Measurements from ENCODE around the gene ADAMTS18.
"Not testable (repeated sequence)": the region's sequence is repeated elsewhere in the genome, so short reads cannot be mapped to it uniquely, and the experiment has no call there.

The ADAMTS18 gene

GRCh38 chr16:77250400-77250799 is 184.4 kb downstream of the ADAMTS18 start:
- DNase-seq (ENCODE audit: low spot score in 2 of 2), result no peak
- Histone ChIP-seq H3K27me3 (ENCODE audit: low read depth) (no peaks in the 10 kb centered on the region), H3K4me1 (no peaks in the 10 kb centered on the region)

GRCh38 chr16:77246150-77246549 is 188.7 kb downstream of the ADAMTS18 start:
- H3K36me3 ChIP-seq (replicated peaks), result no peaks in the 10 kb centered on the region
- in situ Hi-C loops (cut with MboI; ENCODE audit: low sequenced_read_pairs), result no loop called here
- DNase-seq (ENCODE audit: low spot score in 2 of 2), result no peak
- no peaks in the 10 kb centered on the region for H3K27me3 ChIP-seq (ENCODE audit: low read depth)
- H3K4me3 ChIP-seq, result no peak overlapping the region
- H3K4me1 ChIP-seq, result no peaks in the 10 kb centered on the region
- H3K9me3 ChIP-seq, result no peaks in the 10 kb centered on the region

More at GRCh38 chr16:77250400-77250799, 184.4 kb downstream of the ADAMTS18 start:
- no peaks in the 10 kb centered on the region for H3K9me3 ChIP-seq
- no peak overlapping the region for H3K4me3 ChIP-seq
- no peaks in the 10 kb centered on the region for H3K36me3 ChIP-seq (replicated peaks)
- in situ Hi-C loops (cut with MboI; ENCODE audit: low sequenced_read_pairs), result no loop called here

- H3K4me3 ChIP-seq; H3K9me3 ChIP-seq; in situ Hi-C loops (cut with MboI; ENCODE audit: low sequenced_read_pairs); DNase-seq (ENCODE audit: low spot score in 2 of 2); H3K4me1 ChIP-seq; H3K27me3 ChIP-seq (ENCODE audit: low read depth); H3K36me3 ChIP-seq (replicated peaks): not testable (repeated sequence)
Observed at GRCh38 chr16:77242471-77242870, 192.4 kb downstream of the ADAMTS18 start.

DNA sequence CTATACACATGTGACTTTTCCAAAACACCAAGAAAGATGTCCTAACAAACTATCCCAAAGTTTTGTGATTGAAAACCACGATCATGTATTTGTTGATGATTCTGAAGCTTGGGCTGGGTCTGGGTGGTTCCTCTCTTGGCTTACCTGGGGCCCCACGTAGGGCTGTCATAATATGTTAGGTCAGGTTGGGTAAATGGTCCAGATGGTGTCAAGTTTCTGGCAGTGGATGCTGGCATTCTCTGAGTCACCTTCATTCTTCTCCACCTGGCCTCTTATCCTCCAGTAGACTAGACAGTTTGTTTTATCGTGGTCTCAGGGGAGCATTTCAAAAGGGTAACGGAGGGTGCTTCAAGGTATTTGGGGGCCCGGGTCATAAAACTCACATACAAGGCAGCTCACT is 196.2 kb downstream of the ADAMTS18 start:
- H3K4me1 ChIP-seq, result no peaks in the 10 kb centered on the region; the same call in 1 of the 2 replicates
- H3K27me3 ChIP-seq (ENCODE audit: low read depth), result no peaks in the 10 kb centered on the region; the same call in 1 of the 2 replicates
- no peak for DNase-seq (ENCODE audit: low spot score in 2 of 2)
- in situ Hi-C loops (cut with MboI; ENCODE audit: low sequenced_read_pairs), result loop anchor here (5.0 to 10.0 kb wide), 2 partner anchors 349 to 726 kb away; no protein-coding TSS in a partner anchor
- H3K9me3 ChIP-seq, result no peaks in the 10 kb centered on the region
- no peak overlapping the region for H3K4me3 ChIP-seq
- no peaks in the 10 kb centered on the region for H3K36me3 ChIP-seq (replicated peaks)

- in situ Hi-C loops (cut with MboI; ENCODE audit: low sequenced_read_pairs), result loop anchor here (5.0 to 10.0 kb wide), 2 partner anchors 351 to 729 kb away; no protein-coding TSS in a partner anchor
- Histone ChIP-seq H3K27me3 (ENCODE audit: low read depth) (peaks cover 4% of the 10 kb centered on the region; the same call in 1 of the 2 replicates), H3K4me3 (no peak overlapping the region), H3K9me3 (no peaks in the 10 kb centered on the region), H3K4me1 (no peaks in the 10 kb centered on the region; the same call in 1 of the 2 replicates), H3K36me3 (replicated peaks) (no peaks in the 10 kb centered on the region)
- peak; percentile 79 to 91 for DNase-seq (ENCODE audit: low spot score in 2 of 2)
Observed at GRCh38 chr16:77236063-77236511, 198.7 kb downstream of the ADAMTS18 start.

DNA sequence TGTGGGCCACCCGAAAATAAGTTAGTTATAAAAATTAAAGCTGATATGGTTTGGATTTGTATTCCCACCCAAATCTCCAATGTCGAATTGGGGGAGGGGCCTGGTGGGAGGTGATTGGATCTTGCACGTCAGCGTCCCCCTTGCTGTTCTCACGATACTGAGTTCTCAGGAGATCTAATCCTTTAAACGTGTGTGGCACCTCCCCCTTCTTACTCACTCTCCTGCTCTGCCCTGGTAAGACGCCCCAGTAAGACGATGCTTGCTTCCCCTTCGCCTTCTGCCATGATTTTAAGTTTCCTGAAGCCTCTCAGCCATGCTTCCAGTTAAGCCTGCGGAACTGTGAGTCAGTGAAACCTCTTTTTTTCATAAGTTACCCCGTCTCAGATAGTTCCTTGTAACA is 200.2 kb downstream of the ADAMTS18 start:
- H3K9me3 ChIP-seq, result no peaks in the 10 kb centered on the region
- H3K4me1 ChIP-seq, result no peaks in the 10 kb centered on the region; the same call in 1 of the 2 replicates
- no peaks in the 10 kb centered on the region for H3K36me3 ChIP-seq (replicated peaks)
- H3K4me3 ChIP-seq, result no peak overlapping the region
- in situ Hi-C loops (cut with MboI; ENCODE audit: low sequenced_read_pairs), result loop anchor here (5.0 to 10.0 kb wide), 2 partner anchors 353 to 730 kb away; no protein-coding TSS in a partner anchor
- peak in 1 of 2 experiments; percentile 18 for DNase-seq (ENCODE audit: low spot score in 2 of 2)
- H3K27me3 ChIP-seq (ENCODE audit: low read depth), result peaks cover 4% of the 10 kb centered on the region; the same call in 1 of the 2 replicates

DNA sequence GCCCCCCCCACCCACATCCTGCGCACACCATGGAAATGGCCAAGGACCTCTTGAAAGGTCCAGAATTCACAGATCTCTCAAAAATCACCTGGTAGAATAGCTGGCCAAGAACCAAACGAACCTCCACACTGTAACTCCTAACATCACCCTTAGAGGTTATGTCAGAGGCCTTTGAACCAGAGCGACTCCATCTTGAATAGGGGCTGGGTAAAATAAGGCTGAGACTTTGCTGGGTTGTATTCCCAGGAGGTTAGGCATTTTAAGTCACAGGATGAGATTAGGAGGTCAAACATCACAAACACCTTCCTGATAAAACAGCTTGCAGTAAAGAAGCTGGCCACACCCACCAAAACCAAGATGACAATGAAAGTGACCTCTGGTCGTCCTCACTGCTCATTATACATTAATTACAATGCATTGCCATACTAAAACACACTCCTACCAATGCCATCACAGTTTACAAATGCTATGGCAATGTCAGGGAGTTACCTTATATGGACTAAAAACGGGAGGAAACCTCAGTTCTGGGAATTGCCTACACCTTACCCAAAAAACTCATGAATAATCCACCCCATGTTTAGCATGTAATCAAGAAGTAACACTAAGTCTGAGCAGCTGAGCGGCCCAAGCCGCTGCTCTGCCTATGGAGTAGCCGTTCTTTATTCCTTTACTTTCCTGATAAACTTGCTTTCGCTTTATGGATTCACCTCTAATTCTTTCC is 200.9 kb downstream of the ADAMTS18 start:
- no peaks in the 10 kb centered on the region for H3K9me3 ChIP-seq
- peaks cover 4% of the 10 kb centered on the region; the same call in 1 of the 2 replicates for H3K27me3 ChIP-seq (ENCODE audit: low read depth)
- no peaks in the 10 kb centered on the region; the same call in 1 of the 2 replicates for H3K4me1 ChIP-seq
- H3K4me3 ChIP-seq, result no peak overlapping the region
- H3K36me3 ChIP-seq (replicated peaks), result no peaks in the 10 kb centered on the region
- in situ Hi-C loops (cut with MboI; ENCODE audit: low sequenced_read_pairs), result loop anchor here (10.0 kb wide), 1 partner anchor 731 kb away; no protein-coding TSS in a partner anchor
- DNase-seq (ENCODE audit: low spot score in 2 of 2), result no peak

All from HAP-1 (cell line).